Neural progenitor cell (in vitro differentiated cells): ENCODE data around the gene TMEM52.

Source experiments
- CTCF ChIP-seq: fragments of 200-600 bp; sonication (generic); IDR thresholded peaks from 2 replicates; pipeline ENCODE4 v1.5.1; 2017; ENCODE audit warnings: antibody characterized with exemption, mild to moderate bottlenecking
- EZH2phosphoT487 ChIP-seq: fragments of 200-600 bp; sonication (generic); IDR thresholded peaks from 2 replicates; pipeline ENCODE4 v1.6.1; 2017; ENCODE audit warnings: antibody characterized with exemption

GRCh38 chr1:1921459-1921862 lies 2.4 kb upstream of the TMEM52 start:
- TF ChIP-seq CTCF = no peak
- TF ChIP-seq EZH2phosphoT487 = no peak
